Activated CD4-positive, alpha-beta T cell treated with anti-CD3 and anti-CD28 coated beads for 36 hours (primary cell): ENCODE measurements around the gene LRRC37A. TPM values are rescaled to one million over a fixed set of nuclear protein-coding genes. Genes with fewer than 3 reads are reported as not detected.
A peak's percentile ranks its signal among the peaks of the same experiment; 100 is the strongest.
"Not testable (repeated sequence)": the region's sequence is repeated elsewhere in the genome, so short reads cannot be mapped to it uniquely, and the experiment has no call there.

Experiments used
- ATAC-seq: fragments of 200-7000 bp; cut with Tn5 transposase; one replicate; pipeline ENCODE4 v1.10.0; 2021; ENCODE audit warnings: mild to moderate bottlenecking, moderate library complexity
- CTCF ChIA-PET: fragments of 350-600 bp; sonication (Branson Sonifier 250); formaldehyde crosslinking; loops from one replicate; lab custom pipeline; 2021; ENCODE audit warnings: antibody characterized with exemption; lab: Charles Lee
- POLR2A ChIA-PET: fragments of 350-600 bp; sonication (Branson Sonifier 250); formaldehyde crosslinking; loops from one replicate; lab custom pipeline; 2021; ENCODE audit warnings: antibody characterized with exemption, inconsistent platforms; lab: Charles Lee
- DNase-seq: peaks from one replicate; pipeline ENCODE4 v3.0.0-alpha.2; 2020
- H3K27ac Mint-ChIP-seq: one replicate; pipeline ENCODE4 v1.8.0; 2021; ENCODE audit warnings: mixed read lengths
- H3K27me3 Mint-ChIP-seq: one replicate; pipeline ENCODE4 v1.8.0; 2021; ENCODE audit warnings: mixed read lengths
- H3K36me3 Mint-ChIP-seq: one replicate; pipeline ENCODE4 v1.8.0; 2021; ENCODE audit warnings: low read depth, mixed read lengths
- H3K4me1 Mint-ChIP-seq: one replicate; pipeline ENCODE4 v1.8.0; 2021; ENCODE audit warnings: mixed read lengths
- H3K4me3 Mint-ChIP-seq: one replicate; pipeline ENCODE4 v1.8.0; 2021; ENCODE audit warnings: mild to moderate bottlenecking, moderate library complexity, mixed read lengths
- H3K9me3 Mint-ChIP-seq: one replicate; pipeline ENCODE4 v1.8.0; 2021; ENCODE audit warnings: low read depth, mixed read lengths
- intact Hi-C, 2 experiments: fragments of 100-400 bp; cut with DNase I in 1 of 2; cut with micrococcal nuclease in 1 of 2; formaldehyde crosslinking; loops; one replicate each; pipeline versions ENCODE4 v1.14.2 to v1.15.1; 2022 to 2024; cut with DNase I, micrococcal nuclease
- total RNA-seq, 2 experiments: library from RNA; stranded (reverse); gene quantifications; one replicate each; pipeline ENCODE4 v1.2.3, GENCODE V29; 2021

The LRRC37A gene
- total RNA-seq, 2 experiments from 2014 or later = 0.85 to 1.0 TPM

DNA sequence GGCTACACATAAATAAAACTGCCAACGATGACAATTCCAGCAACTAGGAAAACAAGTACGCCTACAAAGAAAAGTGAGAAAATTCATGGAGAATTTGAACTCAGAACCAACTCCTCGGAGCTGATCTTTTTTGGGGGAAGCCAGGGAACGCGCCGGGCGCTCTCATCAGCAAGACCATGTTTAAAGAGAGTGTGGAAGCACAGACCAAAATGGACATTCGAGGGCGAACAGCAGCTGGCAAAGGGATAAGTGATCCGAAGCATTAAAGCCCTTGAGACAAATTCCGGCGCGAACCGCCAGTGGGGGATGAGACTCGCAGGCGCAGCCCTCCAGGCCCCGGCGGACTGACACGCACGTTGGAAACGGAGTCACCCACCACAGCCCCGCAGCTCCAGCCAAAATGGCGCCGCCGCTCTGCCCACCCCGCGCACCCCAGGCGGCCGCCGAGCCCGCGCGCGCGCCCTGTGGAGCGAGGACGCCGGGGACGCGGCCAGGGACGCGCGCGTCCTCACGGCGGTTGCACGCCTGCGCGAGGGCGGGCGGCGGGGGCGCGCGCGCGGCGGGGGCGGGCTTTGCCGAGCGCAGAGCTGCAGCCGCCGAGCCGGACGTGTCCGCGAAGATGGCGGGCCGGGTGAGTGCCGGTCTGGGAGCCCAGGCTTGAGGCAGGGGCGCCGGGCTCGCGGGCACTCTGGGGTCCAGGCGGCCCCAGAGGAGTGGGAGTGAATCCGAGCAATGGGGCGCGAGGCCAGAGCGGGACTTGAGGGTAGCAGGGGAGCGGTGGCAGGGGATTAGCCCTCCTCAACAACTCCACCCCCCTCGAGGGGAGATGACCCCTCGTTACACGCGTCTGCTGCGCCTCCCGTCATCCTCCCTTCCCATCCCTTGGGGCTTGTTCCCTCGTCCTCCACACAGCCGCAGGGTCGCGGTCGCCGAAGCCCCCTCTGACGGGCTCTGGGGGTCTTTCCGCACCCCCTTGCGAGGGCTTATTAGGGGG is 77.6 kb downstream of the LRRC37A start:
- H3K9me3 Mint-ChIP-seq, H3K27me3 Mint-ChIP-seq, DNase-seq, H3K36me3 Mint-ChIP-seq, H3K4me3 Mint-ChIP-seq, intact Hi-C loops, H3K27ac Mint-ChIP-seq, CTCF ChIA-PET, H3K4me1 Mint-ChIP-seq, POLR2A ChIA-PET: not testable (repeated sequence)
- ATAC-seq = peak; percentile 85

DNA sequence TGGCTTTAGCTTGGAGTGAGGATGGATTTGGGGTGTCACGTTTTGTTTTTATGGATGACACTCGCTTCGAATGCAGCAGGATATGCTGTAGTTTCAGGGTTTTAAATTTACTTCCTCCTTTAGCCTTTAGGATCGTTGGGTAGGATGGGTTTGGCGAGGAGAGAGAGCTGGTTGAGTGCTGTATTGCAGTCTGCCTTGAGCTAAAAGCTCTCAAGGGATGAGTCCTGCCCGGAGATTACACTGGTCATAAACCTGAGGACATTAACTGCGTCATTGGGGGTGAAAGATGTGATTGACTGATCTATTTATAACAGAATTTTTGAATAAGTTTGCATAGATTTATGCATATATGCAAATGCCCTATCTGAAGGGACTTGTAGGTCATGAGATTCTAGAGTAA is 78.5 kb downstream of the LRRC37A start:
- CTCF ChIA-PET, H3K27me3 Mint-ChIP-seq, POLR2A ChIA-PET, DNase-seq, intact Hi-C loops, H3K4me3 Mint-ChIP-seq, H3K27ac Mint-ChIP-seq, H3K36me3 Mint-ChIP-seq, H3K9me3 Mint-ChIP-seq, H3K4me1 Mint-ChIP-seq: not testable (repeated sequence)
- ATAC-seq = peak; percentile 53

DNA sequence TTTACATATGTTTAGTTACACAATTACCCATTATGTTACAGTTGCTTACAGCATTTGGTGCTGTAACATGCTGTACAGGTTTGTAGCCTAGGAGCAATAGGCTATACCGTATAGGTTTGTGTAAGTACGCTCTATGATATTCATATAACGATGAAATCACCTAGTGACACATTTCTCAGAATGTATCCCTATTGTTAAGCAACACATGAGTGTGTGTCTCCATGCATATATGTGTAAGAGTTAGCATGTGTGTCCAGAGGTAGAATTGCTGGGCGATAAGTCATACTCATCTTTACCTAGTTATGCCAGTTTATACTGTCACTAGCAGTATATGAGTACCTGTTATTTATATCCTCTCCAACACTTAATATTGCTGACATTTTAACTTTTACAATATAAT is 88.2 kb downstream of the LRRC37A start:
- H3K36me3 Mint-ChIP-seq, H3K4me3 Mint-ChIP-seq, H3K27me3 Mint-ChIP-seq, CTCF ChIA-PET, DNase-seq, H3K4me1 Mint-ChIP-seq, intact Hi-C loops, H3K27ac Mint-ChIP-seq, H3K9me3 Mint-ChIP-seq, POLR2A ChIA-PET: not testable (repeated sequence)
- ATAC-seq = peak; percentile 87

DNA sequence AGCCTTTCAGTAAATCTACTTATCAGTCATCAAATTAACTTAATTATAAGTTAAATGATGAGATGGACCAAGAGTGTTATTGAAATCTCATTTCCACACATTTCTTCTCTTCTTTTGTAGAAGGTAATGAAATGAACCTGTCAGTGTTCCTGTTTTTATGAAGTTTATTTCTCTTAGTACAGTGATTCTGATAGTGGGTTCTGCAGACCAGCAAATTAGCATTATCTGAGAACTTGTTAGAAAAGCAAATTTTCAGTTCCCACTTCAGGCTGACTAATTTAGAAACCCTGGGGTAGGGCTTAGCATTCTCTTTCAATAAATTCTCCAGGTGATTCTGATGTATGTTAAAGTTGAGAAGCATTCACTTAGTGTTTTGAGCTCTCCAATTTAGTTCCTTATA is 90.6 kb downstream of the LRRC37A start:
- ATAC-seq, intact Hi-C loops, H3K4me1 Mint-ChIP-seq, H3K4me3 Mint-ChIP-seq, POLR2A ChIA-PET, DNase-seq, CTCF ChIA-PET, H3K27me3 Mint-ChIP-seq, H3K27ac Mint-ChIP-seq, H3K9me3 Mint-ChIP-seq, H3K36me3 Mint-ChIP-seq: not testable (repeated sequence)

Other genes with a start within 250 kb of the LRRC37A start
- 10 to 100 TPM; 46.8 to 64.5 TPM for gene KANSL1, start 101.7 kb upstream of the LRRC37A start, total RNA-seq
- gene ARL17B, start 66.6 kb downstream of the LRRC37A start, total RNA-seq = 10 to 100 TPM; 22.6 to 27.6 TPM
- gene LRRC37A2, start 217.3 kb downstream of the LRRC37A start, total RNA-seq = 1 to 10 TPM; 3.5 to 5.3 TPM